HUES64 (cell line): ENCODE data around the gene RREB1.
"Not testable (repeated sequence)": the region's sequence is repeated elsewhere in the genome, so short reads cannot be mapped to it uniquely, and the experiment has no call there.

Experiments
- H3K27ac ChIP-seq: 2 replicates; pipeline ENCODE4 v1.7.0; 2013; ENCODE audit warnings: low read depth, low read length, inconsistent platforms
- H3K27me3 ChIP-seq: 2 replicates; pipeline ENCODE4 v1.6.1; 2013; ENCODE audit warnings: mild to moderate bottlenecking, low read length; ENCODE audit not compliant: insufficient read depth
- H3K36me3 ChIP-seq: 2 replicates; pipeline ENCODE4 v1.6.1; 2013; ENCODE audit warnings: mild to moderate bottlenecking, low read length; ENCODE audit not compliant: insufficient read depth
- H3K4me1 ChIP-seq: 2 replicates; pipeline ENCODE4 v1.6.1; 2013; ENCODE audit warnings: mild to moderate bottlenecking, low read length, moderate library complexity; ENCODE audit not compliant: insufficient read depth
- H3K4me3 ChIP-seq: 2 replicates; pipeline ENCODE4 v1.5.1; 2013; ENCODE audit warnings: mild to moderate bottlenecking, low read length, moderate library complexity
- H3K9ac ChIP-seq: 2 replicates; pipeline ENCODE4 v1.6.1; 2013; ENCODE audit warnings: mild to moderate bottlenecking, low read depth, low read length
- H3K9me3 ChIP-seq: 2 replicates; pipeline ENCODE4 v1.6.1; 2013; ENCODE audit warnings: low read depth, low read length; ENCODE audit not compliant: insufficient read depth
- WGBS: fragments of 150-250, 120-280 bp; methylation state at CpG from one replicate; pipeline ENCODE4 v1.1.7; 2013; ENCODE audit warnings: missing lambda C conversion rate; 5-methylcytosine and 5-hydroxymethylcytosine counted together

Gene RREB1

GRCh38 chr6:7273709-7274108, 165.9 kb downstream of the RREB1 start:
- H3K4me1 ChIP-seq = no peaks in the 10 kb centered on the region
- no peaks in the 10 kb centered on the region for H3K36me3 ChIP-seq
- H3K9ac ChIP-seq = no peak overlapping the region
- WGBS = 91% methylated on average over 10 of the region's 10 CpGs
- no peak overlapping the region for H3K4me3 ChIP-seq
- H3K27ac ChIP-seq = no peak overlapping the region
- H3K27me3 ChIP-seq = no peaks in the 10 kb centered on the region
- no peaks in the 10 kb centered on the region for H3K9me3 ChIP-seq

- WGBS = 96% methylated on average over 8 of the region's 8 CpGs
- H3K36me3 ChIP-seq, H3K27me3 ChIP-seq, H3K27ac ChIP-seq, H3K9ac ChIP-seq, H3K4me3 ChIP-seq, H3K4me1 ChIP-seq, H3K9me3 ChIP-seq: not testable (repeated sequence)
These were observed 166.8 kb downstream of the RREB1 start for GRCh38 chr6:7274525-7274924.

GRCh38 chr6:7276199-7276524, 168.4 kb downstream of the RREB1 start:
- Histone ChIP-seq H3K36me3 (no peaks in the 10 kb centered on the region), H3K4me3 (no peak overlapping the region), H3K9me3 (no peaks in the 10 kb centered on the region), H3K9ac (no peak overlapping the region), H3K27me3 (no peaks in the 10 kb centered on the region), H3K4me1 (no peaks in the 10 kb centered on the region), H3K27ac (no peak overlapping the region)
- WGBS = 82% methylated on average over 7 of the region's 7 CpGs

- Histone ChIP-seq H3K4me3 (no peak overlapping the region), H3K27ac (no peak overlapping the region), H3K4me1 (no peaks in the 10 kb centered on the region), H3K9ac (no peak overlapping the region), H3K36me3 (peaks cover 26% of the 10 kb centered on the region), H3K9me3 (no peaks in the 10 kb centered on the region), H3K27me3 (no peaks in the 10 kb centered on the region)
- WGBS = 85% methylated on average over 10 of the region's 10 CpGs
These were observed 174.5 kb downstream of the RREB1 start for GRCh38 chr6:7282097-7282906.

- Histone ChIP-seq H3K27me3 (no peaks in the 10 kb centered on the region), H3K9me3 (no peaks in the 10 kb centered on the region), H3K36me3 (peaks cover 40% of the 10 kb centered on the region), H3K27ac (no peak overlapping the region), H3K9ac (no peak overlapping the region), H3K4me1 (no peaks in the 10 kb centered on the region), H3K4me3 (no peak overlapping the region)
- WGBS = 81% methylated on average over 2 of the region's 2 CpGs
These were observed 175.9 kb downstream of the RREB1 start for GRCh38 chr6:7283676-7284075.

GRCh38 chr6:7285416-7285815, 177.7 kb downstream of the RREB1 start:
- no peak overlapping the region for H3K27ac ChIP-seq
- no peaks in the 10 kb centered on the region for H3K27me3 ChIP-seq
- peaks cover 57% of the 10 kb centered on the region for H3K36me3 ChIP-seq
- H3K4me3 ChIP-seq = no peak overlapping the region
- no peaks in the 10 kb centered on the region for H3K9me3 ChIP-seq
- 96% methylated on average over 6 of the region's 6 CpGs for WGBS
- H3K4me1 ChIP-seq = no peaks in the 10 kb centered on the region
- no peak overlapping the region for H3K9ac ChIP-seq

GRCh38 chr6:7290079-7290478, 182.3 kb downstream of the RREB1 start:
- H3K36me3 ChIP-seq = peaks cover 96% of the 10 kb centered on the region
- 100% methylated on average over 1 of the region's 1 CpG for WGBS
- no peaks in the 10 kb centered on the region for H3K27me3 ChIP-seq

GRCh38 chr6:7292596-7293255, 185.0 kb downstream of the RREB1 start:
- no peaks in the 10 kb centered on the region for H3K4me1 ChIP-seq

More at GRCh38 chr6:7290079-7290478, 182.3 kb downstream of the RREB1 start:
- Histone ChIP-seq H3K4me3 (no peak overlapping the region), H3K27ac (no peak overlapping the region), H3K9me3 (no peaks in the 10 kb centered on the region), H3K9ac (no peak overlapping the region), H3K4me1 (no peaks in the 10 kb centered on the region)

GRCh38 chr6:7295916-7296315, 188.2 kb downstream of the RREB1 start:
- Histone ChIP-seq H3K4me3 (no peak overlapping the region), H3K27me3 (no peaks in the 10 kb centered on the region), H3K9me3 (no peaks in the 10 kb centered on the region), H3K4me1 (no peaks in the 10 kb centered on the region), H3K27ac (no peak overlapping the region), H3K9ac (no peak overlapping the region), H3K36me3 (peaks cover 98% of the 10 kb centered on the region)
- WGBS = 49% methylated on average over 2 of the region's 3 CpGs

More at GRCh38 chr6:7292596-7293255, 185.0 kb downstream of the RREB1 start:
- H3K9ac ChIP-seq = no peak overlapping the region
- H3K4me3 ChIP-seq = no peak overlapping the region
- H3K27ac ChIP-seq = no peak overlapping the region
- no peaks in the 10 kb centered on the region for H3K9me3 ChIP-seq
- WGBS = 93% methylated on average over 6 of the region's 6 CpGs
- peaks cover 99% of the 10 kb centered on the region for H3K36me3 ChIP-seq
- H3K27me3 ChIP-seq = no peaks in the 10 kb centered on the region

GRCh38 chr6:7296602-7297001, 188.8 kb downstream of the RREB1 start:
- Histone ChIP-seq H3K4me3 (no peak overlapping the region), H3K9me3 (no peaks in the 10 kb centered on the region), H3K27me3 (no peaks in the 10 kb centered on the region), H3K4me1 (no peaks in the 10 kb centered on the region), H3K9ac (no peak overlapping the region), H3K27ac (no peak overlapping the region), H3K36me3 (peaks cover 98% of the 10 kb centered on the region)
- WGBS = 100% methylated on average over 1 of the region's 2 CpGs

- H3K36me3 ChIP-seq = peaks cover 98% of the 10 kb centered on the region
- WGBS = no CpG with 5 or more reads among the region's 1 CpG
These were observed 190.4 kb downstream of the RREB1 start for GRCh38 chr6:7298113-7298512.

More at GRCh38 chr6:7298113-7298512, 190.4 kb downstream of the RREB1 start:
- H3K4me3 ChIP-seq = no peak overlapping the region
- H3K4me1 ChIP-seq = no peaks in the 10 kb centered on the region
- H3K9ac ChIP-seq = no peak overlapping the region
- H3K9me3 ChIP-seq = no peaks in the 10 kb centered on the region
- H3K27me3 ChIP-seq = no peaks in the 10 kb centered on the region
- no peak overlapping the region for H3K27ac ChIP-seq
